Measurements from ENCODE around the gene PRKAR1B.

Gene PRKAR1B

DNA sequence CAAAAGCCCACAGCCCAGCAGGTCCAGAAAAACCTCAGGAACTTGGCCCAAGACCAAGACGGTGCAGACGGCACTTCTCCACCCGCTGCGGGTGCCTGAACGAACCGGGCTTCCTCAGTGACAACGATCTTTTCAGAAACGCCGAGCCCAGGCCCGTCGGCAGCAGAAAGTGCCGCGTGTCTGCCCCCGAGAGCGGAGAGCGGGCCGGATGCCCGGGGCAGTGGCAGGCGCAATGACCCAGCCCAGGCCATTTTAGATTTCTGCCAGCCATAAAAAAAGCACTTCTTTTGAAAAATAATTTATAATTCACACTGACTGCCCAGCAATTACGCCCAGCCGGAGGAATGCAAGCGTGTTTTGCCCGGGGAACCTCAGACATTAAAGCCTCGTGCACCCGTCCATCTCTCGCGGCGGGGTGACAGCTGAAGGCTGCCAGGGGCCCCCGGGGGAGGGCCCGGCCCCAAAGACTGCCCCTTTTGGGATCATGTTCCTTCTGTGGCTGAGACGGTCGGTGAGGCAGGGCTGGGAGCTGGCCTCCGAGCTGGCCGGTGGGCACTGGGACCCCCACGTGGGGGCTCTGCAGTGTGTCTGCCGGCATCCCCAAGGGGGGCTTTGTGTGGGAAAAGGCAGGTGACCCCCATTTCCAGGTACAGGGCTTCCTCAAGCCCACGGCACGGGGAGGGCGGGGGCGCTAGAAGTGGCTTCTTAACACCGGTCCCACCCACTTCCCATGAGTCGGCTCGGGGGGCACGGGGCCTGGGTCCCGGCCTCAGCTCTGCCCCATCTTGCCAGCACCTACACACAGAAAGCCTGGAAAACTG is 136.1 kb downstream of the PRKAR1B start:
- TF ChIP-seq, protein P1, sequence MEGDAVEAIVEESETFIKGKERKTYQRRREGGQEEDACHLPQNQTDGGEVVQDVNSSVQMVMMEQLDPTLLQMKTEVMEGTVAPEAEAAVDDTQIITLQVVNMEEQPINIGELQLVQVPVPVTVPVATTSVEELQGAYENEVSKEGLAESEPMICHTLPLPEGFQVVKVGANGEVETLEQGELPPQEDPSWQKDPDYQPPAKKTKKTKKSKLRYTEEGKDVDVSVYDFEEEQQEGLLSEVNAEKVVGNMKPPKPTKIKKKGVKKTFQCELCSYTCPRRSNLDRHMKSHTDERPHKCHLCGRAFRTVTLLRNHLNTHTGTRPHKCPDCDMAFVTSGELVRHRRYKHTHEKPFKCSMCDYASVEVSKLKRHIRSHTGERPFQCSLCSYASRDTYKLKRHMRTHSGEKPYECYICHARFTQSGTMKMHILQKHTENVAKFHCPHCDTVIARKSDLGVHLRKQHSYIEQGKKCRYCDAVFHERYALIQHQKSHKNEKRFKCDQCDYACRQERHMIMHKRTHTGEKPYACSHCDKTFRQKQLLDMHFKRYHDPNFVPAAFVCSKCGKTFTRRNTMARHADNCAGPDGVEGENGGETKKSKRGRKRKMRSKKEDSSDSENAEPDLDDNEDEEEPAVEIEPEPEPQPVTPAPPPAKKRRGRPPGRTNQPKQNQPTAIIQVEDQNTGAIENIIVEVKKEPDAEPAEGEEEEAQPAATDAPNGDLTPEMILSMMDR (conservative IDR thresholded peaks at IDR 0.05; ENCODE audit: low read depth, low read length) = no peak
- no peak overlapping the region for H3K4me3 ChIP-seq (ENCODE audit: low read length)
- DNase-seq (ENCODE audit: low read depth) = no peak

DNA sequence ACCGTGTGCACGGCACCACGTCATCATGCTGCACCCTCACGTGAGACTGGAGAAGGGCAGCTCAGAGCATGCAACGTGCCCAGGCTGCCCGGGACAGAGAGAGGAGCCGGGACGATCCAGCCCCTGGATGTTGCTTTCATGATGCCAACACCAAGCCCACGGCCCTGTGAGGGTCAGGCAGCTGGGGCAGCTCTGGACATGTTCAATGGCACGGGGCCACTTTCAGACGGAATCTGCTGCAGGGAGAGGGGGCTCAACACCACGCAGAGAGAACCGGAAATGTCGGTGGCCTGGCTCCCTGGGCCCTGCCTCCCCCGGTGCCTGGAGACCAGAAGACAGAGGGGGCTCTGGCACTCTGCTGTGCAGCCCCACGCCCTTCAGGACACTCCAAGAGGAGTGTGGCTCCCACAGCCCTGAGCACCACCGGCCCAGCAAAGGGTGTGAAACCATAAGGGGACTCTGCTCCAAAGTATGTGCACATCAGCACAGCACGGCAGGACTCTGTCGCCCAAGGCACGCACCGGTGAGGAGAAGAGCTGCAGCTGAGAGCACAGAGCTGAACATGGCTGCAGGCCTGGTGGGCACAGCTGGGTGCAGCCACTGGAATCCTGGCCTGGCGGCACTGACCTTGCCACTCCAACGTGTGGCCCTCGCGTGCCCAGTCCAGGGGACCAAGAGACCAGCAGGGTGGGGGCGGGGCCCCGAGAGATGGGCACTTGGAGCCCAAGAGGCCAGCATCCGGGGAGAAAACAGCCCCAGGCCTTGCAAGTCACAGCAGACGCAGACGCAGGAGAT is 137.1 kb downstream of the PRKAR1B start:
- H3K4me3 ChIP-seq (ENCODE audit: low read length) = no peak overlapping the region
- TF ChIP-seq, protein P1 (conservative IDR thresholded peaks at IDR 0.05; ENCODE audit: low read depth, low read length) = no peak
- DNase-seq (ENCODE audit: low read depth) = no peak

DNA sequence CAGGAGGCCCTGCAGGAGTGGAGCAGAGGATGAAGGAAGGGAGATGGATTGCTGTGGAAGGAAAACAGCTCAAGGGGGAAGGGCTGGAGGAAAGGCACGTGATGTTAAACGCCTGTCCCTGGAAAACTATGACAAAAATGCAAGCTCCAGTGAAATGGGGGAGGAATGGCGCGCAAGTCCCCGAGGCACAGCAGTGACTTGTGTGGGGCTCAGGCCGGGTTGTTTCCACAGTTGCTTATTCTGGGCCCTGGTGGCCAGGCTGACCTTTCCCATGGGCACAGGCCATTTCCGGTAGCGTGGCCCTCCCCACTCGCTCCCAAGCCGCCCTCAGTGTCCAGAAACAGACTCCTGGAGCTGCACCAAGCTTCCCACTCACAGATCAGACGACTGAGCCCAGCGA is 139.3 kb downstream of the PRKAR1B start:
- DNase-seq (ENCODE audit: low read depth) = no peak
- H3K4me3 ChIP-seq (ENCODE audit: low read length) = no peak overlapping the region
- TF ChIP-seq, protein P1 (conservative IDR thresholded peaks at IDR 0.05; ENCODE audit: low read depth, low read length) = no peak

DNA sequence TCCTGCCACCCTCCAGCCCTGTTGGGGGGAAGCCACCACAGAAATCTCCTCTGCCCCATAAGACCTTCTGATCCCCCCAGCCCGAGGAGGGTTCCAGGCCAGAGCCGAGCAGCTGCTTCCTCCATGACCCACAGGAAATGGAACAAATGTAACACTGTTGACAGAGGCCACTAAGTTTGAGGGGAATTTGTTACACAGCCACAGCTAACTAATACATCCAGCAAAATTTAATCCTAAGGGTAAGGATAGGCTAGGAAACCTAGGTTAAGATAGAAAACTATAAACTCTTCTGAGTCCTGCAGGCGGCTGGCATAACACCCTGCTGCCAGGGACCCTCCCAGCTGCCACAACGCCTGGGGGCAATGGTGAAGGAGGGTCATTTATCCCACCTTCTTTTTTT is 140.6 kb downstream of the PRKAR1B start:
- no peak for DNase-seq (ENCODE audit: low read depth)
- H3K4me3 ChIP-seq (ENCODE audit: low read length) = no peak overlapping the region
- TF ChIP-seq, protein P1 (conservative IDR thresholded peaks at IDR 0.05; ENCODE audit: low read depth, low read length) = no peak

DNA sequence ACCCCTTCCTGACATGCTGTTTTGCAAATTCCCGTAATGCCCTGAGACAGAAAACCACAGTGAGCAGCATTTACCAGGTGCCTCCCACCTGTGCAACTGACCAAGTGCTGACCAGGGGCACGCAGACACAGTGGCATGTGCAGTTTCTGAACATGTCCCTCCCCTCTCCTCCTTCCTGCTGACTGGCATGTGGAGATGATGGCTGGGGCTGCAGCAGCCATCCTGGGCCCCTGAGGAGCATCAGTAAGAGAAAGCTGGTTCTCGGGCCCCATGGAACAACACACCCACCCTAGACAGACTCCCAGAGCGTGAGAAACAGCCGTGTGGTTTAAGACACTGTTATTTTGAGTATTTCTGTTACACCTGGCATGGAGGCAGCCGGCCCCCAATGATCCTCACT is 141.2 kb downstream of the PRKAR1B start:
- TF ChIP-seq, protein P1 (conservative IDR thresholded peaks at IDR 0.05; ENCODE audit: low read depth, low read length) = no peak
- DNase-seq (ENCODE audit: low read depth) = no peak
- no peak overlapping the region for H3K4me3 ChIP-seq (ENCODE audit: low read length)

DNA sequence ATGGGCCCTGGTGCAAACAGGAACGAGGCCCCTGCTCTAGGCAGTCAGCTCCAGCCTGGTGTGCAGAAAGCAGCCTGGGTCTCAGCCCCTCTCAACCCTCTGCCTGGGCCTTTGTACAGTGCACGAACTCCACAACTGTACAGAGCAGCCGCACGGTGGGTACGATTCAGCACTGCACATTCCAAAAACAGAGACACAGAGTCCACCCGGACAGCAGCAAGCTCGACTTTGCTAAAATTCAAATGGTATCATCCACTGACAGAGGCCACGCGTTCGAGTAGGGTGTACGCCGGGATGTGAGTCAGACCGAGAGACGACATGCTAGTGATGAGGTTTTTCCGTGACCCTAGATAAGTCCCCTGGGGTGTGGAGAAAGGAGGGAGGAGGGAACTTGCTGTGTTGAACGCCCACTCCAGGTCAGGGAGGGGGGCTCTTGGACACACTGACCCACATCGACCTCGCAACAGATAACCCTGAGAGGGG is 141.8 kb downstream of the PRKAR1B start:
- DNase-seq (ENCODE audit: low read depth) = no peak
- H3K4me3 ChIP-seq (ENCODE audit: low read length) = no peak overlapping the region
- TF ChIP-seq, protein P1 (conservative IDR thresholded peaks at IDR 0.05; ENCODE audit: low read depth, low read length) = no peak
